Measurements from ENCODE around the gene TRAF7. TPM values are rescaled to one million over a fixed set of nuclear protein-coding genes. Genes with fewer than 3 reads are reported as not detected.

The TRAF7 gene
- total and polyA plus RNA-seq, 2 of the 13 experiments (the other 11 are each of a cell fraction or from before 2014, with no cell fraction given), result 47.9 to 65.6 TPM

DNA sequence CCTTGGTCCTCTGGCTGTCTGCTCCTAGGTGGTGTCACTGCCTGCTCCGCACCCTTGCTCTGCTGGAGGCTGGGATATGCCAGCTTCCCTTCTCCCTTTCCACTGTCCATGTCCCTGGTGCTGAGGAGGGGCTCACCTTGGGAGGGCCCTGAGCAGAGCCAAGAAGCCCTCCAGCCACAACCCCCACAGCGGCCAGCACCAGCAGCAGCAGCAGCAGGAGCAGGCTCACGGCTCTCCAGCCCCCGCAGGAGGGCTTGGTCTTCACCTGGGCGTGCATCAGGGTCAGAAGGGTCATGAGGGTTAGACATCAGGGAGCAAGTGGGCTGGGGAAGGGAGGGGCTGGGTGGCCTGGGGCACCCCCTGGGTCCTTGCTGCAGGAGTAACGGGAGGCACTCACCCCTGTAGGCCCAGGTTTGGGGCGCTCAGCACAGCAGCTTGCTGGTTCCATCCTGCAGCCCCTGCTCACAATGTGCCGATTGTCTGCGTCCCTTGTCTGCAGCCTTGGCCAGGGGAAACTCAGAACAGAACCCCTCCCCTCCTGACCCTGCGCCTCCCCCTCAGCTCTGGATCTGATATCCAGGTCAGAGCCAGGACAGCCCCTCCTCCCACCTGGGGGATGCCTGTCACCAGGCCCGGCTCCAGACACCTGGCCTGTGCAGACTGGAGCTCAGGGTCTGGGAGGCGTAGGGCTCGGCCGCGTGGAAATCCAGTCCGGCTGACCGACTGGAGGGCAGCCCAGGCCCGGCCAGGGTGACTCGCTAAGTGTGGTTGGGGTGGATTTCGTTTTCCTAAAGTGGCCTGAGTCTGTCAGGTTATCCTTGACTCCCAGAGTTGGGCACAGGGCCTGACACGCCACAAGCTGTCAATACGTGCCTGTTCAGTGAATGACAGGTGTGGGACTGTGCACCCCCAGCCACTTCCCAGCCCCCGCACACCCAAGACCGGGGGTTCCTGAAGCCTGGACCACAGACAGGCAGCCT is 55.1 kb downstream of the TRAF7 start, which contains the start of gene BRICD5 (continued):
- TF ChIP-seq, protein P1, sequence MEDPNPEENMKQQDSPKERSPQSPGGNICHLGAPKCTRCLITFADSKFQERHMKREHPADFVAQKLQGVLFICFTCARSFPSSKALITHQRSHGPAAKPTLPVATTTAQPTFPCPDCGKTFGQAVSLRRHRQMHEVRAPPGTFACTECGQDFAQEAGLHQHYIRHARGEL (CRISPR knock-in tag; IDR thresholded peaks at IDR 0.05), result 0 out of 2 replicates have a peak, but pooled peaks have one; percentile 33
- TF ChIP-seq ZNF772 (CRISPR knock-in tag; IDR thresholded peaks at IDR 0.05) (no peak), ZNF567 (CRISPR knock-in tag; IDR thresholded peaks at IDR 0.05; ENCODE audit: borderline replicate concordance) (0 out of 2 replicates have a peak, but pooled peaks have one; percentile 32), MLLT10 (CRISPR knock-in tag; IDR thresholded peaks at IDR 0.05) (no peak), ZBTB42 (CRISPR knock-in tag; IDR thresholded peaks at IDR 0.05) (no peak), HIC2 (CRISPR knock-in tag; IDR thresholded peaks at IDR 0.05; ENCODE audit: low read depth) (no peak), HOXA7 (CRISPR knock-in tag; IDR thresholded peaks at IDR 0.05) (no peak), ZNF292 (CRISPR knock-in tag; IDR thresholded peaks at IDR 0.05; ENCODE audit: borderline replicate concordance, low read depth) (peak; percentile 22; the same call in 1 of the 2 replicates), ZNF446 (CRISPR knock-in tag; IDR thresholded peaks at IDR 0.05) (no peak), ZNF777 (CRISPR knock-in tag; IDR thresholded peaks at IDR 0.05) (no peak), DPF2 (CRISPR knock-in tag; IDR thresholded peaks at IDR 0.05; ENCODE audit: borderline replicate concordance, low read depth) (0 out of 2 replicates have a peak, but pooled peaks have one; percentile 13), FOXK2 (IDR thresholded peaks at IDR 0.05) (no peak), MEF2D (CRISPR knock-in tag; IDR thresholded peaks at IDR 0.05) (no peak), ZMYM3 (CRISPR knock-in tag; IDR thresholded peaks at IDR 0.05) (no peak), ZNF224 (CRISPR knock-in tag; IDR thresholded peaks at IDR 0.05) (no peak), ZNF770 (CRISPR knock-in tag; IDR thresholded peaks at IDR 0.05) (no peak), TCF7L2 (IDR thresholded peaks at IDR 0.05; ENCODE audit: low read depth, low read length) (no peak), SMAD3 (CRISPR knock-in tag; IDR thresholded peaks at IDR 0.05) (no peak)
- TF ChIP-seq, protein P2, sequence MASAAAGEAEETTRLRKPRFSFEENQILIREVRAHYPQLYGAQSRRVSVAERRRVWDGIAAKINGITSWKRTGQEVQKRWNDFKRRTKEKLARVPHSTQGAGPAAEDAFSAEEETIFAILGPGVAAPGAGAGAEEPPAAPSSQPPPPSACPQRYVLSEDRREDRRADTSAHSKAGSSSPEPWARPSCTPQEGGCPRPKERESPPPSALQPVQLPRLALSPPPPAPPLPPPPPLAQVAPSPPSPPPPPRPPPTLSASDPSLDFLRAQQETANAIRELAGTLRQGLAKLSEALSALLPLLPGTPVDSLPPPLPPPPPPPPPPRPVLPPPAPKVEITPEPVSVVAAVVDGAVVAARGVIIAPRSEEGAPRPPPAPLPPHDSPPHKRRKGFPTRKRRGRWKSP (CRISPR knock-in tag; IDR thresholded peaks at IDR 0.05), result no peak
- TF ChIP-seq, protein P3, sequence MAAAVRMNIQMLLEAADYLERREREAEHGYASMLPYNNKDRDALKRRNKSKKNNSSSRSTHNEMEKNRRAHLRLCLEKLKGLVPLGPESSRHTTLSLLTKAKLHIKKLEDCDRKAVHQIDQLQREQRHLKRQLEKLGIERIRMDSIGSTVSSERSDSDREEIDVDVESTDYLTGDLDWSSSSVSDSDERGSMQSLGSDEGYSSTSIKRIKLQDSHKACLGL (CRISPR knock-in tag; IDR thresholded peaks at IDR 0.05), result no peak
- TF ChIP-seq, protein P4, sequence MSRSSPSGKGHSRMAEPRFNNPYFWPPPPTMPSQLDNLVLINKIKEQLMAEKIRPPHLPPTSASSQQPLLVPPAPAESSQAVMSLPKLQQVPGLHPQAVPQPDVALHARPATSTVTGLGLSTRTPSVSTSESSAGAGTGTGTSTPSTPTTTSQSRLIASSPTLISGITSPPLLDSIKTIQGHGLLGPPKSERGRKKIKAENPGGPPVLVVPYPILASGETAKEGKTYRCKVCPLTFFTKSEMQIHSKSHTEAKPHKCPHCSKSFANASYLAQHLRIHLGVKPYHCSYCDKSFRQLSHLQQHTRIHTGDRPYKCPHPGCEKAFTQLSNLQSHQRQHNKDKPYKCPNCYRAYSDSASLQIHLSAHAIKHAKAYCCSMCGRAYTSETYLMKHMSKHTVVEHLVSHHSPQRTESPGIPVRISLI (CRISPR knock-in tag; IDR thresholded peaks at IDR 0.05; ENCODE audit: borderline replicate concordance), result no peak
- TF ChIP-seq, protein P5, sequence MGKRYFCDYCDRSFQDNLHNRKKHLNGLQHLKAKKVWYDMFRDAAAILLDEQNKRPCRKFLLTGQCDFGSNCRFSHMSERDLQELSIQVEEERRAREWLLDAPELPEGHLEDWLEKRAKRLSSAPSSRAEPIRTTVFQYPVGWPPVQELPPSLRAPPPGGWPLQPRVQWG (CRISPR knock-in tag; IDR thresholded peaks at IDR 0.05; ENCODE audit: borderline replicate concordance, low read depth), result no peak
